Urothelium cell line (cell line): ENCODE data around the gene VASH1.

Source experiments
- DNase-seq: peaks from one replicate; pipeline ENCODE4 v3.0.0; 2011; ENCODE audit warnings: low spot score, mixed read lengths
- FAIRE-seq: peaks from 2 replicates; lab custom pipeline; 2011; peaks lifted over from hg19 to GRCh38; lab: Jason Lieb, UNC

Gene VASH1

GRCh38 chr14:76827696-76828296 lies 66.5 kb downstream of the VASH1 start:
- no peak for DNase-seq
- peak; percentile 72 for FAIRE-seq

- DNase-seq (no peak), FAIRE-seq (no peak)
Measured at GRCh38 chr14:76828339-76829012, 67.2 kb downstream of the VASH1 start.

DNA sequence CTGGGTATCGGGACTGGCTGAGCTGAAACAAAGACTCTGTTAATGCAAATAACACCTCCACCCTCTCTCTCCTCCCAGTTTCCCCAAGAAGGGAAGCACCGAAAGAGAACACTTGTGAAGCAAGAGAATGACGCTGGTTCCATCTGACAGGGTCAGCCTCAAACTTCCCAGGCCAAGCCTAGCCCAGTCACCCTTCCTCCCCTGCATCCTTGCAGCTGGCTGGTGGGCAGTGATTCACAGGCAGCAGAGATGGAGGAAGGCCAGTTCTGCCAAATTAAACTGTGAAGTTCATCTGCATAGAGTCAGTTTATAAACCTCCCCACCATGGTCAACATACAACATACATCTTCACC lies 67.7 kb downstream of the VASH1 start:
- FAIRE-seq (no peak), DNase-seq (no peak)

DNA sequence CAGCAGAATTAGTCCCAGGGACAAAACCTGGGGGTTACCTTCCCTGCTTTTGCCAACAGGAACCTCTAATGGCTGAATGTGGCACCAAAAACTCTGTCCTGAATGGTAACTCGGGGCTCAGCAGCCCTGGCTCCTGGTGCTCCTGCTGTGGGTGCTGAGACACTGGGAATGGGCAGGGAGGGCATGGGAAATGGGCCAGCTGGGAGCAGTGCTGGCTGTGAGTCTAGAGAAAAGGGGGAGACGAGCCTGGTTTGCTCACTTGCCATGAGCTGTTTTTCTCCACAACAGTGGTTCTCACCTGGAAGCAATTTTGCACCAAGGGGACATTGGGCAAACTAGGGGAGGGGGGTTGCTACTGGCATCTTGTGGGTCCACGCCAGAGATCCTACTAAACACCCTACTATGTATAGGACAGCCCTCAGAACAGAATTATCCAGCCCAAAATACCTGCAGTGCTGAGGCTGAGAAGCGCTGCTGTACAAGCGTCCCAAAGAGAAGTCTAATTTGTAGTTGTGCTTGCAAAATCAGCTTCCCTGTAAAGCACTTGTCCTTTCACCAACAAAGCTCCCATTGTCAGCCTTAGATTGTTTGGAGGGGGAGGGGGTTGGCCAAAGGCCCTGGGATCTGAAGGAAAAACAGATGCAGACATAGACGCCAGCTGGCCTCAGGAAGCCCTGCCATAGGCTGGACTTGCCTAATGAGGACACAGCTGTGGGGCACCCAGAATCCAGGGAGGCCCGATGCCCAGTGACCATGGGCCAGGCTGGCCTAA lies 68.6 kb downstream of the VASH1 start:
- FAIRE-seq = no peak
- peak; percentile 39 for DNase-seq

DNA sequence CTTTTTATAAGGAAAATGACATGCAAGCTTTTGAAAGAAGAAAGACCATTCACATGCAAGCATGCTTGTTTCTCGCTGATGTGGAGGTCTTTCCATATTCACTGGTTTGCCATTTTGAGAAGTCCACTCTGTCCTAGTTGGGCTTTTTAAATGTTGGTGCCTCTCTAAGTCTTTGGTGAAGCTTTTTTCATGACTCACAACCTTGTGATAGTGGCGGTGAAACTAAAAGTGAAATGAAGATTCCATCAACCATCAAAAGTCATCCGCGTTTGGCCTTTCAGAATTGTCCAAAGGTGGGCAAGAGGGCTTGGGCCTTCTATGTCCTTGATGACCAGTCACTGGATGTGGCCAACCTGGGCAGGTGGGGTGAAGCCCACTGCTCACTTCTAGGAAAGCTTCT lies 69.3 kb downstream of the VASH1 start:
- no peak for FAIRE-seq
- no peak for DNase-seq

DNA sequence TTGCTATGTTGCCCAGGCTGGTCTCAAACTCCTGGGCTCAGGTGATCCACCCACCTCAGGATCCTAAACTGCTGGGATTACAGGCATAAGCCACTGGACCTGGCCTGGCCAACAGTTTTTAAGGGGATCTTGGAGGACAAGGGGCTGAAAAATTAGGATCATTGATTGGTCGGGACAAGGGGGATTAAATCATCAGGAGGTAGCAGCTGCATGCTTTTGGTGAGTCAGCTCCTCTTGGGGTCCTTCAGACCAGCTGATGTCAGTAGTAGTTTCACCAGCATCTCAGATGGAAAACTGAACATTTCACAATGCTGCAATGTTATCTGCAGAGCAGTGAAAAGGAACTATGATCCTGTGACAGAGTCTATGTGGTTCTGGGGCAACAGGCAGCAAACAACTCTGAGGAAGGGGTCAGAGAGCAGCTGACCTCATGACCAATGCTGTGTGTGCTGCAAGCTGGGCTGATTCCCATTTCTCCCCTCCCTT lies 71.3 kb downstream of the VASH1 start:
- FAIRE-seq (peak; percentile 52), DNase-seq (no peak)
